Endothelial cell of umbilical vein (primary cell): Measurements from ENCODE around the gene GOLT1B. TPM values are rescaled to one million over a fixed set of nuclear protein-coding genes. Genes with fewer than 3 reads are reported as not detected.

Source experiments
- BruUV-seq: library from RNA; stranded (reverse); fragments of 400-500 nt; replicated peaks from 2 replicates; lab custom pipeline; 2021; lab: Mats Ljungman, UMichigan
- CTCF ChIA-PET: fragments of 300-600, 350-600 bp; sonication (Branson Sonifier 250); formaldehyde crosslinking; loops from one replicate; lab custom pipeline; 2021; ENCODE audit warnings: antibody characterized with exemption, inconsistent platforms; lab: Charles Lee
- POLR2A ChIA-PET: fragments of 300-600, 350-600 bp; sonication (Branson Sonifier 250); formaldehyde crosslinking; loops from one replicate; lab custom pipeline; 2021; ENCODE audit warnings: antibody characterized with exemption, inconsistent platforms; lab: Charles Lee
- DNase-seq: peaks from one replicate; pipeline ENCODE4 v3.0.0-alpha.2; 2011; ENCODE audit warnings: low read depth, low spot score
- FAIRE-seq: peaks from 2 replicates; lab custom pipeline; 2011; peaks lifted over from hg19 to GRCh38; lab: Jason Lieb, UNC
- H2AFZ ChIP-seq: 2 replicates; pipeline ENCODE4 v1.6.0; 2012; ENCODE audit warnings: low read depth, low read length, control low read depth, inconsistent platforms
- H3K27ac ChIP-seq: 2 replicates; pipeline ENCODE4 v1.5.1; 2011; ENCODE audit warnings: low read depth, mild to moderate bottlenecking, control low read depth, low read length, moderate library complexity; ENCODE audit not compliant: insufficient read depth
- H3K27me3 ChIP-seq, 2 experiments: 2 replicates each; pipeline versions ENCODE4 v1.6.0 to v1.6.1; 2011; ENCODE audit warnings: low read length in 2 of 2, mixed read lengths in 1 of 2; ENCODE audit not compliant: control insufficient read depth in 2 of 2, insufficient read depth in 2 of 2
- H3K36me3 ChIP-seq, 2 experiments: 2 replicates in 1 of 2; 3 replicates in 1 of 2; pipeline ENCODE4 v1.5.1; 2011; ENCODE audit warnings: low read length in 2 of 2, mild to moderate bottlenecking in 1 of 2, moderate library complexity in 1 of 2; ENCODE audit not compliant: control insufficient read depth in 2 of 2, insufficient read depth in 2 of 2; ENCODE audit errors: extremely low read depth in 1 of 2
- H3K4me1 ChIP-seq: 3 replicates; pipeline ENCODE4 v1.5.1; 2011; ENCODE audit warnings: mild to moderate bottlenecking, low read length; ENCODE audit not compliant: control insufficient read depth, insufficient read depth; ENCODE audit errors: extremely low read depth
- H3K4me2 ChIP-seq: 2 replicates; pipeline ENCODE4 v1.6.1; 2011; ENCODE audit warnings: low read length, control low read depth, mixed read lengths; ENCODE audit not compliant: insufficient read depth
- H3K4me3 ChIP-seq, 3 experiments: fragments of 200-600 bp in 1 of 3; sonication (generic), shearing (Covaris generic) in 1 of 3; replicated peaks in 1 of 3; 2 replicates each; pipeline ENCODE4 v1.5.1; 2011 to 2016; ENCODE audit warnings: control low read depth in 3 of 3, low read length in 3 of 3, mild to moderate bottlenecking in 2 of 3, inconsistent platforms in 1 of 3, low read depth in 1 of 3, moderate library complexity in 1 of 3; ENCODE audit not compliant: insufficient read depth in 1 of 3
- H3K79me2 ChIP-seq: 2 replicates; pipeline ENCODE4 v1.6.0; 2012; ENCODE audit warnings: low read length, inconsistent platforms; ENCODE audit not compliant: control insufficient read depth, insufficient read depth
- H3K9ac ChIP-seq: replicated peaks from 2 replicates; pipeline ENCODE3; 2011; ENCODE audit warnings: low read length, control low read depth; ENCODE audit not compliant: insufficient read depth; ENCODE audit errors: extremely low read depth
- H3K9me1 ChIP-seq: replicated peaks from 3 replicates; pipeline ENCODE4 v1.6.0; 2011; ENCODE audit warnings: mild to moderate bottlenecking, low read length; ENCODE audit not compliant: control insufficient read depth, insufficient read depth; ENCODE audit errors: extremely low read depth
- H3K9me3 ChIP-seq: replicated peaks from 2 replicates; pipeline ENCODE4 v1.5.1; 2012; ENCODE audit warnings: low read length, inconsistent platforms; ENCODE audit not compliant: control insufficient read depth, insufficient read depth
- H4K20me1 ChIP-seq: replicated peaks from 2 replicates; pipeline ENCODE3; 2011; ENCODE audit warnings: mild to moderate bottlenecking, low read length; ENCODE audit not compliant: control insufficient read depth, insufficient read depth; ENCODE audit errors: extremely low read depth
- CTCF ChIP-seq, 2 donors: IDR thresholded peaks; 1 replicate in 1 of 2; 2 replicates in 1 of 2; pipeline ENCODE4 v1.5.1; 2011; ENCODE audit warnings: low read length in 2 of 2, mild to moderate bottlenecking in 2 of 2, moderate library complexity in 2 of 2, control low read depth in 1 of 2, inconsistent platforms in 1 of 2, low read depth in 1 of 2; ENCODE audit not compliant: insufficient read depth in 1 of 2; ENCODE audit errors: extremely low read depth in 1 of 2
- EZH2 ChIP-seq: IDR thresholded peaks from 2 replicates; pipeline ENCODE4 v1.6.1; 2012; ENCODE audit warnings: borderline replicate concordance, low read depth, mild to moderate bottlenecking, moderate library complexity, low read length, inconsistent platforms; ENCODE audit not compliant: severe bottlenecking
- FOS ChIP-seq: IDR thresholded peaks from 2 replicates; pipeline ENCODE4 v1.6.1; 2011; ENCODE audit warnings: mild to moderate bottlenecking, low read length, moderate library complexity, borderline replicate concordance; ENCODE audit not compliant: insufficient read depth
- GATA2 ChIP-seq: IDR thresholded peaks from 2 replicates; pipeline ENCODE4 v1.7.0; 2011; ENCODE audit warnings: low read depth, mild to moderate bottlenecking, moderate library complexity, mixed read lengths, low read length; ENCODE audit not compliant: insufficient read length, insufficient read depth
- JUN ChIP-seq: IDR thresholded peaks from 2 replicates; pipeline ENCODE4 v1.6.1; 2011; ENCODE audit warnings: borderline replicate concordance, low read depth; ENCODE audit not compliant: insufficient read length, insufficient read depth
- MAX ChIP-seq: IDR thresholded peaks from 2 replicates; pipeline ENCODE4 v1.6.1; 2011; ENCODE audit not compliant: insufficient read depth, insufficient read length
- MYC ChIP-seq: IDR thresholded peaks from one replicate; pipeline ENCODE4 v1.6.1; 2011; ENCODE audit warnings: mild to moderate bottlenecking, low read depth, low read length
- POLR2A ChIP-seq: IDR thresholded peaks from 2 replicates; pipeline ENCODE4 v1.6.1; 2012; ENCODE audit warnings: low read depth, mild to moderate bottlenecking, control low read depth, low read length
- POLR2AphosphoS5 ChIP-seq: IDR thresholded peaks from 2 replicates; pipeline ENCODE4 v1.6.1; 2012; ENCODE audit warnings: low read depth, mild to moderate bottlenecking, control low read depth, low read length, moderate library complexity; ENCODE audit not compliant: insufficient read depth
- dilution Hi-C: fragments of 300-500 bp; cut with MboI; formaldehyde crosslinking; loops from one replicate; pipeline ENCODE4 v1.15.0; 2019; ENCODE audit warnings: low sequenced_read_pairs; ENCODE audit not compliant: extremely low pct_ligation_motif_present
- intact Hi-C: fragments of 100-400 bp; cut with micrococcal nuclease; formaldehyde crosslinking; loops from one replicate; pipeline ENCODE4 v1.10.0; 2022
- polyA plus RNA-seq, 4 experiments: library from polyadenylated mRNA; depleted of rRNA in 3 of 4; stranded (reverse) in 3 of 4; unstranded in 1 of 4; fragments of >200 nt; gene quantifications; 2 replicates each; pipeline versions ENCODE4 v1.2.1 to v1.2.3, GENCODE V29; 2011 to 2012; ENCODE audit warnings: missing spikeins in 1 of 4
- total RNA-seq: library from RNA; stranded (reverse); gene quantifications from 2 replicates; pipeline ENCODE4 v1.2.3, GENCODE V29; 2021

The GOLT1B gene
- total and polyA plus RNA-seq, 2 donors (not counting 3 experiments of a cell fraction or from before 2014, with no cell fraction given): 21.9 to 50.5 TPM

- ChIA-PET POLR2A (no interaction called here), CTCF (no interaction called here)
- Histone ChIP-seq H3K9ac (no peak overlapping the region), H2AFZ (no peak overlapping the region), H3K4me3 (no peak overlapping the region), H3K27me3 (no peaks in the 10 kb centered on the region), H3K79me2 (no peaks in the 10 kb centered on the region), H3K4me2 (no peak overlapping the region), H3K9me3 (no peaks in the 10 kb centered on the region), H3K27ac (no peak overlapping the region), H3K4me1 (no peaks in the 10 kb centered on the region), H3K9me1 (no peaks in the 10 kb centered on the region), H3K36me3 (no peaks in the 10 kb centered on the region), H4K20me1 (no peaks in the 10 kb centered on the region)
- dilution Hi-C loops (no loop called here), intact Hi-C loops (no loop called here)
- BruUV-seq: no TSS peak
- DNase-seq (no peak), FAIRE-seq (no peak)
- TF ChIP-seq JUN (no peak), EZH2 (no peak), POLR2A (no peak), CTCF (IDR thresholded peaks at IDR 0.05; ENCODE audit: extremely low read depth in 1 of 2, insufficient read depth in 1 of 2, low read depth in 1 of 2, low read length in 2 of 2) (no peak), GATA2 (no peak), POLR2AphosphoS5 (no peak), MYC (no peak), MAX (no peak), FOS (no peak)
Observed at GRCh38 chr12:21566223-21566906, 64.8 kb downstream of the GOLT1B start.
